PC-3 (cell line): ENCODE measurements around the gene STEAP4. TPM values are rescaled to one million over a fixed set of nuclear protein-coding genes. Genes with fewer than 3 reads are reported as not detected.

ENCODE experiments used
- ATAC-seq: fragments of 200-7000 bp; cut with Tn5 transposase; 2 replicates; pipeline ENCODE4 v1.9.1; 2020; ENCODE audit warnings: mild to moderate bottlenecking, moderate library complexity
- BruUV-seq: library from RNA; stranded (reverse); fragments of 400-500 nt; replicated peaks from 2 replicates; lab custom pipeline; 2021; lab: Mats Ljungman, UMichigan
- CTCF ChIA-PET: fragments of 300-600 bp; sonication (Branson Sonifier 250); formaldehyde crosslinking; loops from one replicate; lab custom pipeline; 2022; ENCODE audit warnings: antibody characterized with exemption; lab: Charles Lee
- POLR2A ChIA-PET: fragments of 300-600 bp; sonication (Branson Sonifier 250); formaldehyde crosslinking; loops from one replicate; lab custom pipeline; 2022; ENCODE audit warnings: antibody characterized with exemption; ENCODE audit not compliant: unreplicated experiment; lab: Charles Lee
- DNase-seq: peaks from one replicate; pipeline ENCODE4 v3.0.0-alpha.2; 2015
- H2AFZ ChIP-seq: fragments of 300-600 bp; sonication (generic); 2 replicates; pipeline ENCODE4 v1.6.0; 2016; ENCODE audit warnings: antibody characterized with exemption, low read length
- H3F3A ChIP-seq: fragments of 300-600 bp; sonication (generic); one replicate; pipeline ENCODE4 v1.6.0; 2017; ENCODE audit warnings: antibody characterized with exemption, low read length, control low read depth, mild to moderate bottlenecking; ENCODE audit not compliant: unreplicated experiment
- H3K27ac ChIP-seq: fragments of 300-600 bp; sonication (generic); 2 replicates; pipeline ENCODE4 v1.5.1; 2016; ENCODE audit warnings: mild to moderate bottlenecking, low read length
- H3K27me3 ChIP-seq: fragments of 300-600 bp; sonication (generic); 2 replicates; pipeline ENCODE4 v1.6.1; 2016; ENCODE audit warnings: low read length, mixed read lengths
- H3K36me3 ChIP-seq: fragments of 300-600 bp; sonication (generic); 2 replicates; pipeline ENCODE4 v1.6.1; 2016; ENCODE audit warnings: low read depth, mixed run types, low read length, mixed read lengths
- H3K4me1 ChIP-seq: fragments of 300-600 bp; sonication (generic); 2 replicates; pipeline ENCODE4 v1.5.1; 2016; ENCODE audit warnings: low read length; ENCODE audit not compliant: insufficient read depth
- H3K4me2 ChIP-seq: fragments of 300-600 bp; sonication (generic); 2 replicates; pipeline ENCODE4 v1.6.0; 2016; ENCODE audit warnings: low read length
- H3K4me3 ChIP-seq: fragments of 300-600 bp; sonication (generic); 2 replicates; pipeline ENCODE4 v1.5.1; 2016; ENCODE audit warnings: mild to moderate bottlenecking, low read length, mixed read lengths
- H3K79me2 ChIP-seq: fragments of 300-600 bp; sonication (generic); 2 replicates; pipeline ENCODE4 v1.6.1; 2017; ENCODE audit warnings: low read length, mixed read lengths
- H3K9ac ChIP-seq: fragments of 300-600 bp; sonication (generic); 2 replicates; pipeline ENCODE4 v1.6.0; 2016; ENCODE audit warnings: mild to moderate bottlenecking, low read length
- H3K9me2 ChIP-seq: fragments of 300-600 bp; sonication (generic); replicated peaks from 2 replicates; pipeline ENCODE4 v1.6.1; 2016; ENCODE audit warnings: mixed run types, low read length, mixed read lengths
- H3K9me3 ChIP-seq: fragments of 300-600 bp; sonication (generic); 2 replicates; pipeline ENCODE4 v1.6.1; 2016; ENCODE audit warnings: low read length, mixed read lengths
- H4K20me1 ChIP-seq: fragments of 300-600 bp; sonication (generic); 2 replicates; pipeline ENCODE4 v1.6.1; 2016; ENCODE audit warnings: low read length, mixed read lengths
- CTCF ChIP-seq: fragments of 300-600 bp; sonication (generic); conservative IDR thresholded peaks from 2 replicates; pipeline ENCODE4 v1.5.1; 2017; ENCODE audit warnings: antibody characterized with exemption, low read depth, mild to moderate bottlenecking, low read length
- EZH2 ChIP-seq: fragments of 300-600 bp; sonication (generic); IDR thresholded peaks from one replicate; pipeline ENCODE4 v1.6.1; 2017; ENCODE audit warnings: antibody characterized with exemption, mild to moderate bottlenecking, low read length; ENCODE audit not compliant: unreplicated experiment
- EZH2phosphoT487 ChIP-seq: fragments of 300-600 bp; sonication (generic); IDR thresholded peaks from 2 replicates; pipeline ENCODE4 v1.6.1; 2018; ENCODE audit warnings: mild to moderate bottlenecking, antibody characterized with exemption, low read length, borderline replicate concordance
- intact Hi-C: fragments of 100-400 bp; cut with micrococcal nuclease; formaldehyde crosslinking; loops from 2 replicates; pipeline ENCODE4 v1.9.0; 2023
- total RNA-seq: library from RNA; depleted of rRNA; stranded (reverse); fragments of >200 nt; gene quantifications from 2 replicates; pipeline ENCODE4 v1.2.3, GENCODE V29; 2014

Gene STEAP4
- total RNA-seq, 1 experiment from 2014 or later = 1.7 TPM

- no peak overlapping the region for H3K4me2 ChIP-seq
- H3K27me3 ChIP-seq = no peaks in the 10 kb centered on the region
- no peak overlapping the region for H3K4me3 ChIP-seq
- no peaks in the 10 kb centered on the region for H3K36me3 ChIP-seq
- no peak for DNase-seq
- H4K20me1 ChIP-seq = no peaks in the 10 kb centered on the region
- H3K9me2 ChIP-seq = no peaks in the 10 kb centered on the region
- intact Hi-C loops = no loop called here
- ChIA-PET CTCF (no interaction called here), POLR2A (no interaction called here)
- H3K9ac ChIP-seq = no peak overlapping the region
- TF ChIP-seq EZH2 (no peak), CTCF (no peak), EZH2phosphoT487 (no peak)
- H2AFZ ChIP-seq = no peak overlapping the region
- no peaks in the 10 kb centered on the region for H3K4me1 ChIP-seq
- H3K27ac ChIP-seq = no peak overlapping the region
- H3F3A ChIP-seq = no peaks in the 10 kb centered on the region
- no peaks in the 10 kb centered on the region for H3K79me2 ChIP-seq
- ATAC-seq = peak; percentile 35; the same call in 1 of the 2 replicates
- no peaks in the 10 kb centered on the region for H3K9me3 ChIP-seq
- BruUV-seq = no TSS peak
Observed at GRCh38 chr7:88233828-88234227, 72.9 kb downstream of the STEAP4 start.

DNA sequence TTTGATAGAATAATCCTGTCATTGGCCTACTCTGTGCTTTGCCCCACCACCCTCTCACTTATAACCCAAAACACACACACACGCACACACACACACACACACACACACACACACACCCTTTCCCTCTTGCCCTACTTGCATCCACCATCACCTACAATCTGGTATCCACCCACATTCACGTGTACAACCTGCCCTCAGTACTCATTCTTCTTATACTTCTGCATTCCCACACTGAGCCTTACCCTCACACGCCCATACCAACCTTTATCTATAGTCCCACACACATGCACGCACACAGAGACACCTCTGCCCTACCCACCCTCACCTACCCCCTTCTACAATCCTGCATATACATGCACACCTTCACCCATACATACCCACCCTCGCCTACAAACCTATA is 76.0 kb downstream of the STEAP4 start:
- ChIA-PET CTCF (no interaction called here), POLR2A (no interaction called here)
- BruUV-seq = no TSS peak
- intact Hi-C loops = no loop called here
- TF ChIP-seq EZH2 = no peak
- TF ChIP-seq CTCF = no peak
- TF ChIP-seq EZH2phosphoT487 = no peak
- Histone ChIP-seq H3K4me1 (peaks cover 16% of the 10 kb centered on the region), H3K4me2 (no peak overlapping the region), H3K9me3 (no peaks in the 10 kb centered on the region), H3K79me2 (no peaks in the 10 kb centered on the region), H2AFZ (no peak overlapping the region), H3F3A (no peaks in the 10 kb centered on the region), H3K27ac (no peak overlapping the region), H3K9ac (no peak overlapping the region), H3K36me3 (no peaks in the 10 kb centered on the region), H3K4me3 (no peak overlapping the region), H3K27me3 (no peaks in the 10 kb centered on the region), H4K20me1 (no peaks in the 10 kb centered on the region), H3K9me2 (no peaks in the 10 kb centered on the region)
- no peak for ATAC-seq
- no peak for DNase-seq

DNA sequence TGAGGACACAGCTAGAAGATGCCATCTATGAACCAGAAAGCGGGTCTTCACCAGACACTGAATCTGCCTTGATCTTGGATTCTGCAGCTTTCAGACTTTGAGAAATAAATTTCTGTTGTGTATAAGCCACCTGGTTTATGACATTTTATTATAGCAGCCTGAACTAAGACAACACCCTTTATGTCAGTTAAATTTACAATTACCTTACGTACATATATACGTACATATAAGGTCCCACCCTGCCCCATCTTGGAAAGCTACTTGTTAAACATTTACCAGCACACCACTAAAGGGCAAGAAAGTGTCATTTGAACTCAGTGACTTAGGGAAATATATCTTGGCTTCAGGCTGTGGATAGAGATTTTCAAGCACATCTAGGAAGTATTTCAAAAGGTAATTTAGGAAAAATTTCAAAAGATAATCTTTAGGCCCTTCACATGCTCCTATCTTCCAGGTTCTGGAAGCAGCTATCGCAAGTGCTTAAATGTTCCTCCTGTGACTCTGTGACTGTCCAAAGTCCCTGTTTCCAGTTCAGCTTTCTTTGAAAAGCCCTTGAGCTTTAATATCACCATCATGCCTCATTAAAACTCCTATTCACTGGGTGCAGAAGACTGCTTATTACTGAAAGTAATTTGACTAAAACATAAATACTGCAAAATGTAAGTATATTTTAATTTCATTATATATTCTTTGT is 77.2 kb downstream of the STEAP4 start:
- H3K36me3 ChIP-seq = no peaks in the 10 kb centered on the region
- H3K27ac ChIP-seq = no peak overlapping the region
- H3K27me3 ChIP-seq = no peaks in the 10 kb centered on the region
- POLR2A ChIA-PET = no interaction called here
- ATAC-seq (no peak), DNase-seq (no peak)
- no TSS peak for BruUV-seq
- intact Hi-C loops = no loop called here
- CTCF ChIA-PET = no interaction called here
- H3K9ac ChIP-seq = no peak overlapping the region
- no peaks in the 10 kb centered on the region for H3K9me2 ChIP-seq
- H3K79me2 ChIP-seq = no peaks in the 10 kb centered on the region
- peaks cover 28% of the 10 kb centered on the region for H3K4me1 ChIP-seq
- no peaks in the 10 kb centered on the region for H4K20me1 ChIP-seq
- no peak overlapping the region for H3K4me3 ChIP-seq
- no peak overlapping the region for H3K4me2 ChIP-seq
- H3K9me3 ChIP-seq = no peaks in the 10 kb centered on the region
- TF ChIP-seq EZH2 (no peak), EZH2phosphoT487 (no peak), CTCF (no peak)
- H2AFZ ChIP-seq = no peak overlapping the region
- H3F3A ChIP-seq = no peaks in the 10 kb centered on the region
